A673 (cell line): ENCODE measurements around the gene PARD3. TPM values are rescaled to one million over a fixed set of nuclear protein-coding genes. Genes with fewer than 3 reads are reported as not detected.

Source experiments
- BruUV-seq: library from RNA; stranded (reverse); fragments of 400-500 nt; replicated peaks from 2 replicates; lab custom pipeline; 2021; lab: Mats Ljungman, UMichigan
- CTCF ChIA-PET: fragments of 300-600 bp; sonication (Branson Sonifier 250); formaldehyde crosslinking; loops from one replicate; lab custom pipeline; 2022; ENCODE audit warnings: antibody characterized with exemption; lab: Charles Lee
- POLR2A ChIA-PET: fragments of 300-600 bp; sonication (Branson Sonifier 250); formaldehyde crosslinking; loops from one replicate; lab custom pipeline; 2022; ENCODE audit warnings: antibody characterized with exemption; ENCODE audit not compliant: low non-redundant PET; lab: Charles Lee
- DNase-seq: peaks from one replicate; pipeline ENCODE4 v3.0.0-alpha.2; 2015; ENCODE audit warnings: low spot score
- H3K27ac ChIP-seq: fragments of 200-600 bp; sonication (generic); 2 replicates; pipeline ENCODE4 v1.5.1; 2016; ENCODE audit warnings: mixed run types, low read depth, mild to moderate bottlenecking, mixed read lengths, antibody characterized with exemption, low read length; ENCODE audit not compliant: poor library complexity, severe bottlenecking
- H3K27me3 ChIP-seq: fragments of 200-600 bp; sonication (generic); replicated peaks from 2 replicates; pipeline ENCODE4 v1.6.1; 2017; ENCODE audit warnings: mixed run types, low read depth, mild to moderate bottlenecking, mixed read lengths, antibody characterized with exemption, low read length; ENCODE audit not compliant: insufficient read depth, poor library complexity
- H3K36me3 ChIP-seq: fragments of 200-600 bp; sonication (generic); 2 replicates; pipeline ENCODE4 v1.6.1; 2016; ENCODE audit warnings: mixed run types, mild to moderate bottlenecking, mixed read lengths, antibody characterized with exemption, low read length; ENCODE audit not compliant: insufficient read depth, poor library complexity, severe bottlenecking
- H3K4me1 ChIP-seq: fragments of 200-600 bp; sonication (generic); 2 replicates; pipeline ENCODE4 v1.6.1; 2017; ENCODE audit warnings: mixed run types, mild to moderate bottlenecking, mixed read lengths, antibody characterized with exemption, low read length; ENCODE audit not compliant: insufficient read depth, poor library complexity, severe bottlenecking
- H3K4me3 ChIP-seq: fragments of 200-600 bp; sonication (generic); 2 replicates; pipeline ENCODE4 v1.5.1; 2016; ENCODE audit warnings: low read depth, mixed run types, mild to moderate bottlenecking, mixed read lengths, low read length; ENCODE audit not compliant: poor library complexity, severe bottlenecking
- H3K9me3 ChIP-seq: fragments of 200-600 bp; sonication (generic); 2 replicates; pipeline ENCODE4 v1.6.1; 2016; ENCODE audit warnings: mixed run types, low read depth, mild to moderate bottlenecking, mixed read lengths, antibody characterized with exemption, low read length; ENCODE audit not compliant: poor library complexity, severe bottlenecking
- EZH2 ChIP-seq: fragments of 200-600 bp; sonication (generic); IDR thresholded peaks from 2 replicates; pipeline ENCODE4 v1.6.1; 2017; ENCODE audit warnings: borderline replicate concordance, low read depth, mild to moderate bottlenecking, mixed read lengths, antibody characterized with exemption, low read length; ENCODE audit not compliant: poor library complexity, severe bottlenecking
- intact Hi-C: fragments of 100-400 bp; cut with micrococcal nuclease; formaldehyde crosslinking; loops from one replicate; pipeline ENCODE4 v1.10.0; 2022; ENCODE audit not compliant: unreplicated experiment
- total RNA-seq: library from RNA; stranded (reverse); gene quantifications from 2 replicates; pipeline ENCODE4 v1.2.3, GENCODE V29; 2021
- TF ChIP-seq, protein P1 (sequence below): fragments of 300-800, 200-600 bp; sonication (generic); conservative IDR thresholded peaks from 2 replicates; pipeline ENCODE4 v1.5.1; 2017; ENCODE audit warnings: low read depth, mild to moderate bottlenecking, antibody characterized with exemption, low read length, moderate library complexity, mixed read lengths

Gene PARD3
- total RNA-seq, 1 experiment from 2014 or later: 28.0 TPM

DNA sequence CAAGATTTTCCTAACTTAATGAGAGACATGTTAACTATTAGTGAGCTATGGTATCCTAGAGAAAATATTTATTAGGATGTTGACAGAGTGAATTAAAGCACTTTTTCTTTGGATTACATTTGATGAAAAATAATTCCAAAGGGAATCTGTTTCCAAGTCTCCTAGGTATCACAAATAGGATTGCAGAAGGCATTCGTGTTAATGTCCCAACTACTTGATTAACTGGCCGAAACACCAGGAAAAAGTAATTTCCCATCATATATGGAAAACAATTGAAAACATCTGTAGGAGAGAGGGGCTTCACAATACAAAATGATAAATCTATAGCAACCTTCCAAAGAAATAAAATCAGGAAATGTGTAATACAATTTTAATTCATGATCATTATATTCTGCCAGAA lies 406.7 kb downstream of the PARD3 start:
- DNase-seq: no peak
- intact Hi-C loops: no loop called here
- no peaks in the 10 kb centered on the region for H3K36me3 ChIP-seq
- peaks cover 18% of the 10 kb centered on the region for H3K4me1 ChIP-seq
- no peaks in the 10 kb centered on the region for H3K27me3 ChIP-seq
- ChIA-PET CTCF (no interaction called here), POLR2A (no interaction called here)
- BruUV-seq: no TSS peak
- H3K4me3 ChIP-seq: no peak overlapping the region
- TF ChIP-seq EZH2: no peak
- TF ChIP-seq, protein P1, sequence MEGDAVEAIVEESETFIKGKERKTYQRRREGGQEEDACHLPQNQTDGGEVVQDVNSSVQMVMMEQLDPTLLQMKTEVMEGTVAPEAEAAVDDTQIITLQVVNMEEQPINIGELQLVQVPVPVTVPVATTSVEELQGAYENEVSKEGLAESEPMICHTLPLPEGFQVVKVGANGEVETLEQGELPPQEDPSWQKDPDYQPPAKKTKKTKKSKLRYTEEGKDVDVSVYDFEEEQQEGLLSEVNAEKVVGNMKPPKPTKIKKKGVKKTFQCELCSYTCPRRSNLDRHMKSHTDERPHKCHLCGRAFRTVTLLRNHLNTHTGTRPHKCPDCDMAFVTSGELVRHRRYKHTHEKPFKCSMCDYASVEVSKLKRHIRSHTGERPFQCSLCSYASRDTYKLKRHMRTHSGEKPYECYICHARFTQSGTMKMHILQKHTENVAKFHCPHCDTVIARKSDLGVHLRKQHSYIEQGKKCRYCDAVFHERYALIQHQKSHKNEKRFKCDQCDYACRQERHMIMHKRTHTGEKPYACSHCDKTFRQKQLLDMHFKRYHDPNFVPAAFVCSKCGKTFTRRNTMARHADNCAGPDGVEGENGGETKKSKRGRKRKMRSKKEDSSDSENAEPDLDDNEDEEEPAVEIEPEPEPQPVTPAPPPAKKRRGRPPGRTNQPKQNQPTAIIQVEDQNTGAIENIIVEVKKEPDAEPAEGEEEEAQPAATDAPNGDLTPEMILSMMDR: no peak
- H3K9me3 ChIP-seq: no peaks in the 10 kb centered on the region
- no peak overlapping the region for H3K27ac ChIP-seq

DNA sequence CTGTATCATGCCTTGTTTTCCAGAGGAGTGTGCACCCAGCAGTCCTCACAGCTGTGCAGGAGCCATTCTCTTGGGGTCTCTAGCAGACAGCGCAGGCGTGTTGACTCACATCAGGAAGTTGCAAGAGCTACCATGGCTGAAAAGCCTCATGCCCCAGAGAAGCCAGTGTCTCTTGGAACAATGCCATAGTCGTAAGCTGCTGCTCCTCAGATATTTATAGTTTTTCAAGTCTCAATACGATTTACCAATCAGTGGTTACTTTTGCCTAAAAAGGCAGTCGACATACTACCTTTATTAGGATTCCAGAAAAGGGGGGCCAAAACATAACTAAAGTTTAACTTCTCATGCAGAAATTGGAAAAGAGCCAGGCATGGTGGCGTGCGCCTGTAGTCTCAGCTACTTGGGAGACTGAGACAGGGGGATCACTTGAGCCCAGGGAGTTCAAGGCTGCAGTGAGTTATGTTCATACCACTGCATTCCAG lies 407.7 kb downstream of the PARD3 start:
- TF ChIP-seq, protein P1: no peak
- TF ChIP-seq EZH2: no peak
- no peaks in the 10 kb centered on the region for H3K27me3 ChIP-seq
- peak; percentile 71 for DNase-seq
- no TSS peak for BruUV-seq
- peaks cover 18% of the 10 kb centered on the region for H3K4me1 ChIP-seq
- no peak overlapping the region for H3K4me3 ChIP-seq
- CTCF ChIA-PET: no interaction called here
- H3K9me3 ChIP-seq: no peaks in the 10 kb centered on the region
- intact Hi-C loops: no loop called here
- no peak overlapping the region for H3K27ac ChIP-seq
- no peaks in the 10 kb centered on the region for H3K36me3 ChIP-seq
- POLR2A ChIA-PET: no interaction called here

DNA sequence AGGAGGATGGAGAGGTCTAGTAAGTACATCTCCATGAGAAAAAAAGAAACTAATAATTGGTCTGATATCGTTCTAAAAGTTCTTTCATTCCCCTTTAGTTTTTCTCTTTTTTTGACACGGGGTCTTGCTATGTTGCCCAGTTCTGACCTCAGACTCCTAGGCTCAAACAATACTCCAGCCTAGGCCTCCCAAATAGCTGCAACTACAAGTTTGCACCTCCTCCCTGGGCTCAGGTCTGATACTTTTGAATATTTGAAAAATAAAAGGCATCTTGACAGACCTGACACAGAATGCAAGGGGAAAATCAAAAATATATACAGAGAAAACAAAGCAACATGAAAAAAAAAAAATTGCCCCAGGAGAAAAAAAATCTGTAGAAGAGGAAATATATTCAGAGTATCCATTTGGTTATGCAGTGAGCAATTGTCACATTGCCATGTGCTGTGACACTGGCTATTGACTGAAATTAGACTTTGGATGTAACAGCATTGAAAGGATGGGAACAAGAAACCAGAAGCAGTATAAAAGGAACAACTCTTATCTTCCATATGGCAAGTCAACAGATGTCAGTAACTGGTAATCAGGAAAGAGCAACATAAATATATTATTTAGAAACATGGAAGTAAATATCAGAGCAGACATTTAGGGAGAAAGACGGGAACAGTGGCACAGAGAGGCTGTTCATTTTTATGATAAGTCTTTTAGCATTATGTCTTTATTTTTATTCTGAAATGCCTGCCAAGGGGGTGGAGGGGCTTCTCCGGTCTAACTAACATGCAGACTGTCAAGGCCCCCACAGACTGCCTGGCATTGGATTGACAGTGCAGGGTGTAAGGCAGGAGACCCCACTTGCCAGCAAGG lies 408.4 kb downstream of the PARD3 start:
- Histone ChIP-seq H3K27me3 (no peaks in the 10 kb centered on the region), H3K27ac (no peak overlapping the region), H3K4me1 (peaks cover 18% of the 10 kb centered on the region), H3K4me3 (no peak overlapping the region), H3K36me3 (no peaks in the 10 kb centered on the region), H3K9me3 (no peaks in the 10 kb centered on the region)
- BruUV-seq: no TSS peak
- intact Hi-C loops: no loop called here
- TF ChIP-seq, protein P1: no peak
- no peak for TF ChIP-seq EZH2
- ChIA-PET CTCF (no interaction called here), POLR2A (no interaction called here)
- DNase-seq: no peak
